Stomach (tissue), 9 donors: ENCODE measurements around the gene SORCS2. TPM values are rescaled to one million over a fixed set of nuclear protein-coding genes. Genes with fewer than 3 reads are reported as not detected.
A peak's percentile ranks its signal among the peaks of the same experiment; 100 is the strongest.

Experiments used
- DNase-seq, 2 donors: peaks; one replicate each; pipeline versions ENCODE4 v3.0.0 to v3.0.0-alpha.2; 2013 to 2019
- H3K27ac ChIP-seq, 5 donors: fragments of 200-600 bp in 4 of 5; sonication (generic) in 4 of 5; one replicate each; pipeline ENCODE4 v1.5.1; 2013 to 2019; ENCODE audit warnings: mild to moderate bottlenecking in 1 of 5, moderate library complexity in 1 of 5
- H3K27me3 ChIP-seq, 3 donors: fragments of 200-600 bp; sonication (generic); one replicate each; pipeline ENCODE4 v1.5.1; 2017 to 2019; ENCODE audit warnings: mixed run types in 1 of 3
- H3K36me3 ChIP-seq, 4 donors: fragments of 200-600 bp; sonication (generic); 1 replicate in 3 of 4; 2 replicates in 1 of 4; pipeline ENCODE4 v1.5.1; 2016 to 2019
- H3K4me1 ChIP-seq, 4 donors: fragments of 200-600 bp; sonication (generic); one replicate each; pipeline ENCODE4 v1.5.1; 2016 to 2019
- H3K4me3 ChIP-seq, 4 donors: fragments of 200-600 bp; sonication (generic) in 3 of 4; one replicate each; pipeline ENCODE4 v1.5.1; 2016 to 2019; ENCODE audit warnings: mild to moderate bottlenecking in 1 of 4
- H3K9me3 ChIP-seq, 4 donors: fragments of 200-600 bp; sonication (generic); one replicate each; pipeline ENCODE4 v1.5.1; 2016 to 2019
- EP300 ChIP-seq: sonication (generic); formaldehyde crosslinking; IDR thresholded peaks from one replicate; pipeline ENCODE4 v1.6.1; 2017; ENCODE audit warnings: antibody characterized with exemption
- POLR2A ChIP-seq, 4 donors: fragments of 450-650 bp; IDR thresholded peaks; one replicate each; pipeline ENCODE4 v1.6.1; 2016; ENCODE audit warnings: antibody characterized with exemption in 4 of 4, control low read depth in 2 of 4, mild to moderate bottlenecking in 1 of 4, moderate library complexity in 1 of 4
- POLR2AphosphoS5 ChIP-seq, 3 donors: sonication (generic); formaldehyde crosslinking; IDR thresholded peaks; one replicate each; pipeline ENCODE4 v1.6.1; 2016; ENCODE audit warnings: antibody characterized with exemption in 3 of 3
- WGBS, 5 donors: extraction: QIAGEN DNeasy Blood & Tissue Kit in 3 of 5; methylation state at CpG; one replicate each; pipeline versions ENCODE4 v1.1.5 to v1.1.7; 2013 to 2018; 5-methylcytosine and 5-hydroxymethylcytosine counted together
- intact Hi-C: fragments of 100-400 bp; cut with DNase I; formaldehyde crosslinking; loops from one replicate; pipeline ENCODE4 v1.15.1; 2023; ENCODE audit warnings: low total_unique reads
- polyA plus RNA-seq, 3 donors: library from polyadenylated mRNA; stranded (reverse); fragments of 200-250 nt; gene quantifications; one replicate each; pipeline ENCODE4 v1.2.3, GENCODE V29; 2013
- total RNA-seq, 5 donors: library from RNA; depleted of rRNA; stranded (reverse); fragments of >200 nt; gene quantifications; one replicate each; pipeline versions ENCODE4 v1.1.0 to v1.2.3, GENCODE V29; 2014 to 2016
- TF ChIP-seq, protein P1 (sequence below), 7 experiments: fragments of 450-650 bp in 4 of 7; fragments of 200-600 bp in 3 of 7; sonication (generic) in 3 of 7; IDR thresholded peaks; one replicate each; pipeline ENCODE4 v1.5.1; 2016 to 2019; ENCODE audit warnings: antibody characterized with exemption in 7 of 7, control low read depth in 2 of 7, mild to moderate bottlenecking in 1 of 7
- donor health status: healthy with polysubstance abuse.
- donor health status: Bipolar disorder and iron deficiency.
- donor health status: healthy.

The SORCS2 gene
- total and polyA plus RNA-seq, 8 donors: under 0.01 to 13.0 (median 0.50) TPM; not detected in 1

DNA sequence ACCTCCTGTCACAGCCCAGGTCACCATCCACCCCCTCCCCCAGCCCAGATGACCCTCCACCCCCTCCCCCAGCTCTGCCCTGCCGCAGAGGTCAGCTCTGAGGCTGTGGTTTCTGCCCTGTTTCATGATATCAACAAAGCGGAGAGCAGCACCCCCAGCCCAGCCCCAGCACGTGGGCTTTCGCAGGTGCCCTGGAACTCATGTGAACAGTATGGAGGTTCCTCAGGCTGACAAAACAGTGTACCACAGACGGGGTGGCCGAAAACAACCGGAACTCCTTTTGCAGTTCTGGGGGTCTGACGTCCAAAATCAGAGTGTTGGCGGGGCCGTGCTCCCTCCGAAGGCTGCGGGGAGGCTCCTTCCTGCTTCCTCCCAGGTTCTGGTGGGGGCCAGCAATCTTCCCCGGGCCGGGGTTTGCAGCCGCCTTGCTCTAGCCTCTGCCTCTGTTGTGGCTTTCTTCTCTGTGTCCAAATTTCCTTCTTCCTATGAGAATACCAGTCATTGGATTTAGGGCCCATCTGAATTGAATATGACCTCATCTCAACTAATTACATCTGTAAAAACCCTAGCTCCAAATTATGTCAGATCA, 250.3 kb downstream of the SORCS2 start:
- intact Hi-C loops: no loop called here
- no peaks in the 10 kb centered on the region for H3K4me1 ChIP-seq
- H3K36me3 ChIP-seq: no peaks in the 10 kb centered on the region
- 56 to 64% (median 62%) methylated on average over 12 to 15 of the region's 15 CpGs for WGBS, 5 donors
- peaks cover 0 to 45% (median 0%) of the 10 kb centered on the region in 3 donors for H3K27me3 ChIP-seq
- no peak overlapping the region for H3K27ac ChIP-seq
- DNase-seq: no peak
- TF ChIP-seq POLR2A (IDR thresholded peaks at IDR 0.05) (no peak), EP300 (no peak), POLR2AphosphoS5 (IDR thresholded peaks at IDR 0.05) (no peak)
- TF ChIP-seq, protein P1, sequence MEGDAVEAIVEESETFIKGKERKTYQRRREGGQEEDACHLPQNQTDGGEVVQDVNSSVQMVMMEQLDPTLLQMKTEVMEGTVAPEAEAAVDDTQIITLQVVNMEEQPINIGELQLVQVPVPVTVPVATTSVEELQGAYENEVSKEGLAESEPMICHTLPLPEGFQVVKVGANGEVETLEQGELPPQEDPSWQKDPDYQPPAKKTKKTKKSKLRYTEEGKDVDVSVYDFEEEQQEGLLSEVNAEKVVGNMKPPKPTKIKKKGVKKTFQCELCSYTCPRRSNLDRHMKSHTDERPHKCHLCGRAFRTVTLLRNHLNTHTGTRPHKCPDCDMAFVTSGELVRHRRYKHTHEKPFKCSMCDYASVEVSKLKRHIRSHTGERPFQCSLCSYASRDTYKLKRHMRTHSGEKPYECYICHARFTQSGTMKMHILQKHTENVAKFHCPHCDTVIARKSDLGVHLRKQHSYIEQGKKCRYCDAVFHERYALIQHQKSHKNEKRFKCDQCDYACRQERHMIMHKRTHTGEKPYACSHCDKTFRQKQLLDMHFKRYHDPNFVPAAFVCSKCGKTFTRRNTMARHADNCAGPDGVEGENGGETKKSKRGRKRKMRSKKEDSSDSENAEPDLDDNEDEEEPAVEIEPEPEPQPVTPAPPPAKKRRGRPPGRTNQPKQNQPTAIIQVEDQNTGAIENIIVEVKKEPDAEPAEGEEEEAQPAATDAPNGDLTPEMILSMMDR (IDR thresholded peaks at IDR 0.05): no peak
- H3K9me3 ChIP-seq: peaks cover 0 to 8% (median 0%) of the 10 kb centered on the region in 4 donors
- H3K4me3 ChIP-seq: no peak overlapping the region

DNA sequence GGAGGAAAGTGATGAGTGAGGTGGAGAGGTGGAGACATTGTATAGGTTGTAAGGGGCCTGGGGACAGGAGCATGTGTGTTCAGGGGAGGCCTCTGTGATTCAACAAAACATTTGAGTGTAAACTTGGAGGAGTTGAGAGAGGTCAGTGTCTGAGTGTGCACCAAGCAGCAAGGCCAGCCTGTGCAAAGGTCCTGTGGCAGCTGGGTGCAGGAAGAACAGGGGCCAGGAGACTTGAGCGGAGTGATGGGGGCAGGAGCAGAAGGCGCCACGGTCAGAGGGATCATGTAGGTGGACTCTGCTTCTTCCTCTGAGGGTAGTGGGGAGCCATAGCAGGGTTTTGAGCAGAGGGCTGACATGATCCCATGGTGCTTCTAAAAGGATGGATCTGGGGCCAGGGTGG, 252.0 kb downstream of the SORCS2 start:
- no peak for DNase-seq
- WGBS, 5 donors: 90 to 98% (median 97%) methylated on average over 3 of the region's 3 CpGs
- H3K36me3 ChIP-seq: no peaks in the 10 kb centered on the region
- H3K27me3 ChIP-seq: peaks cover 0 to 52% (median 0%) of the 10 kb centered on the region in 3 donors
- peaks cover 0 to 2% (median 0%) of the 10 kb centered on the region in 4 donors for H3K9me3 ChIP-seq
- H3K4me3 ChIP-seq: no peak overlapping the region
- no peaks in the 10 kb centered on the region for H3K4me1 ChIP-seq
- TF ChIP-seq POLR2A (IDR thresholded peaks at IDR 0.05) (no peak), POLR2AphosphoS5 (IDR thresholded peaks at IDR 0.05) (no peak), EP300 (no peak)
- TF ChIP-seq, protein P1 (IDR thresholded peaks at IDR 0.05): no peak
- H3K27ac ChIP-seq: no peak overlapping the region
- intact Hi-C loops: no loop called here

DNA sequence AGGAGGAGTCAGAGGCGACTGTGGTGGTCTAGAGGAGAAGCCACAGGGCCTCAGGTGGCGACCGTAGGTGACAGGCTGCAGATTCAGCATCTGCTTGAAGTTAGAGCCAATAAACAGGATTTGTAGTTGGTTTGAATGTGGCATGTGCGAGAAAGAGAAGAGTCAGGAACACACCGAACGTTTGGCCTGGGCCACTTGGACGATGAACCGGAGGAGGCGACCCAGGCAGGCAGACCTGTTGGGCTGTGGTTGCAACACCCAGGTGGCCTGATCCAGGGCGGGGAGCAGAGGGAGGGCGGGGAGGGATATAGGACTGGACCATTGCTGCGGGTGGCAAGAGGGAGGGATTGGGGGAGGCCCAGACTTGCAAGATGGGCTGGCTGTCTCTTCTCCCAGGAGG, 252.4 kb downstream of the SORCS2 start:
- 66 to 77% (median 70%) methylated on average over 12 of the region's 12 CpGs for WGBS, 5 donors
- Histone ChIP-seq H3K4me1 (no peaks in the 10 kb centered on the region), H3K27ac (no peak overlapping the region), H3K36me3 (no peaks in the 10 kb centered on the region), H3K27me3 (peaks cover 0 to 54% (median 0%) of the 10 kb centered on the region in 3 donors), H3K9me3 (no peaks in the 10 kb centered on the region), H3K4me3 (no peak overlapping the region)
- TF ChIP-seq POLR2A (IDR thresholded peaks at IDR 0.05): no peak
- no peak for TF ChIP-seq POLR2AphosphoS5 (IDR thresholded peaks at IDR 0.05)
- TF ChIP-seq, protein P1 (IDR thresholded peaks at IDR 0.05): no peak
- no peak for TF ChIP-seq EP300
- intact Hi-C loops: no loop called here
- DNase-seq: peak in 1 of 2 donors; percentile 43

DNA sequence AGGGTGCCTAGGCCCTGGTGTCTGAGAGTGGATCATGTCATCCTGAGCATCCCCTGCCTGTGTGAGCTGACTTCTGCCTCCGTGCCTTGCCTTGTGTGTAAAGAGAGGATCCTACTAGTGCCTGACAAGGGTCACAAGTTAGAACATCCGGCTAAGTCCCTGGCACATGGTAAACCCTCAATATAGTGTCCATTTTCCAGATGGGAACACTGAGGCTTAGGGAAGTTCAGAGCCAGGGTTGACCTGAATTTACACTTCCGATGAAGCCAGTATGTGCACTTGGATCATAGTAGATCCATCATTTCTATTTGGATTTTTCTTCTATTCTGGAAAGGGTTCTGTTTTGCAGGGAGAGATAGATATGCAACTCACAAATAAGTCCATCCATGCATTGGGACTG, 254.9 kb downstream of the SORCS2 start:
- Histone ChIP-seq H3K4me1 (no peaks in the 10 kb centered on the region), H3K27me3 (peaks cover 0 to 51% (median 0%) of the 10 kb centered on the region in 3 donors), H3K9me3 (no peaks in the 10 kb centered on the region), H3K4me3 (no peak overlapping the region), H3K36me3 (no peaks in the 10 kb centered on the region), H3K27ac (no peak overlapping the region)
- TF ChIP-seq, protein P1 (IDR thresholded peaks at IDR 0.05): no peak
- TF ChIP-seq POLR2AphosphoS5 (IDR thresholded peaks at IDR 0.05) (no peak), POLR2A (IDR thresholded peaks at IDR 0.05) (no peak), EP300 (no peak)
- intact Hi-C loops: no loop called here
- DNase-seq: no peak
- WGBS, 5 donors: 85 to 97% (median 89%) methylated on average over 3 of the region's 3 CpGs
